HCT116 (cell line): ENCODE data around the gene HPN. TPM values are rescaled to one million over a fixed set of nuclear protein-coding genes. Genes with fewer than 3 reads are reported as not detected.

ENCODE experiments used
- ATAC-seq: fragments of 200-7000 bp; cut with Tn5 transposase; 2 replicates; pipeline ENCODE4 v1.9.1; 2020; ENCODE audit warnings: mild to moderate bottlenecking, moderate library complexity
- BruUV-seq: library from RNA; stranded (reverse); fragments of 400-500 nt; replicated peaks from 2 replicates; lab custom pipeline; 2021; lab: Mats Ljungman, UMichigan
- CTCF ChIA-PET: fragments of 300-600 bp; sonication (Branson Sonifier 250); formaldehyde crosslinking; loops from one replicate; lab custom pipeline; 2021; ENCODE audit warnings: antibody characterized with exemption; lab: Charles Lee
- POLR2A ChIA-PET: fragments of 300-600, 350-600 bp; sonication (Branson Sonifier 250); formaldehyde crosslinking; loops from one replicate; lab custom pipeline; 2021; ENCODE audit warnings: antibody characterized with exemption; lab: Charles Lee
- RAD21 ChIA-PET, 2 experiments: fragments of 300-600 bp; sonication (Branson Sonifier 250); formaldehyde crosslinking; loops; one replicate each; lab custom pipeline; 2023; ENCODE audit warnings: low total read pairs in 2 of 2; ENCODE audit not compliant: uncharacterized antibody in 2 of 2, unreplicated experiment in 2 of 2, low non-redundant PET in 1 of 2; lab: Charles Lee
- DNase-seq: peaks from one replicate; pipeline ENCODE4 v3.0.0-alpha.2; 2010; ENCODE audit warnings: low read depth, low spot score
- H2AFZ ChIP-seq: fragments of 200-600 bp; shearing (Covaris generic), sonication (generic); 2 replicates; pipeline ENCODE4 v1.6.1; 2017; ENCODE audit warnings: low read depth, mixed run types, mixed read lengths, antibody characterized with exemption, low read length; ENCODE audit not compliant: poor library complexity, severe bottlenecking
- H3K27ac ChIP-seq: 2 replicates; pipeline ENCODE4 v1.5.1; 2012; ENCODE audit warnings: low read depth, low read length
- H3K27me3 ChIP-seq: fragments of 200-600 bp; sonication (generic); 2 replicates; pipeline ENCODE4 v1.6.1; 2016; ENCODE audit warnings: mixed run types, low read length, mixed read lengths; ENCODE audit not compliant: insufficient read depth
- H3K36me3 ChIP-seq, 2 experiments: fragments of 200-500 bp in 1 of 2; fragments of 200-600 bp in 1 of 2; sonication (Bioruptor generic) in 1 of 2; sonication (generic) in 1 of 2; 2 replicates each; pipeline versions ENCODE4 v1.5.1 to v1.6.1; 2014 to 2016; ENCODE audit warnings: low read length in 2 of 2, inconsistent platforms in 1 of 2, mixed read lengths in 1 of 2, mixed run types in 1 of 2; ENCODE audit not compliant: insufficient read depth in 2 of 2, control insufficient read depth in 1 of 2
- H3K4me1 ChIP-seq, 2 experiments: fragments of 200-600 bp in 1 of 2; sonication (generic) in 1 of 2; 2 replicates each; pipeline versions ENCODE4 v1.5.1 to v1.6.1; 2012 to 2017; ENCODE audit warnings: low read length in 2 of 2, inconsistent platforms in 1 of 2, mild to moderate bottlenecking in 1 of 2, mixed read lengths in 1 of 2, mixed run types in 1 of 2, moderate library complexity in 1 of 2; ENCODE audit not compliant: insufficient read depth in 2 of 2, control insufficient read depth in 1 of 2
- H3K4me2 ChIP-seq: fragments of 200-600 bp; sonication (generic); 2 replicates; pipeline ENCODE4 v1.6.1; 2017; ENCODE audit warnings: mixed run types, low read length, mixed read lengths
- H3K4me3 ChIP-seq, 2 experiments: fragments of 200-600 bp in 1 of 2; sonication (generic) in 1 of 2; replicated peaks in 1 of 2; 2 replicates each; pipeline ENCODE4 v1.5.1; 2011 to 2016; ENCODE audit warnings: low read length in 2 of 2, control low read depth in 1 of 2, low read depth in 1 of 2, mild to moderate bottlenecking in 1 of 2, mixed read lengths in 1 of 2, mixed run types in 1 of 2
- H3K79me2 ChIP-seq: fragments of 200-600 bp; sonication (generic); 2 replicates; pipeline ENCODE4 v1.6.1; 2017; ENCODE audit warnings: mild to moderate bottlenecking, mixed run types, low read length, moderate library complexity, mixed read lengths; ENCODE audit not compliant: insufficient read depth
- H3K9ac ChIP-seq: fragments of 200-600 bp; sonication (generic); 2 replicates; pipeline ENCODE4 v1.6.1; 2016; ENCODE audit warnings: low read length, mixed read lengths
- H3K9me2 ChIP-seq: fragments of 200-600 bp; sonication (generic), shearing (Covaris generic); 2 replicates; pipeline ENCODE4 v1.6.1; 2017; ENCODE audit warnings: mixed run types, mild to moderate bottlenecking, moderate library complexity; ENCODE audit not compliant: insufficient read depth
- H3K9me3 ChIP-seq, 2 experiments: fragments of 200-500 bp in 1 of 2; fragments of 200-600 bp in 1 of 2; sonication (Bioruptor generic) in 1 of 2; sonication (generic) in 1 of 2; 2 replicates each; pipeline ENCODE4 v1.6.1; 2014 to 2017; ENCODE audit warnings: low read length in 2 of 2, mixed read lengths in 2 of 2, inconsistent platforms in 1 of 2, low read depth in 1 of 2, mild to moderate bottlenecking in 1 of 2, mixed run types in 1 of 2, moderate library complexity in 1 of 2; ENCODE audit not compliant: control insufficient read depth in 1 of 2, insufficient read depth in 1 of 2
- H4K20me1 ChIP-seq: fragments of 200-600 bp; sonication (generic), shearing (Covaris generic); 2 replicates; pipeline ENCODE4 v1.6.1; 2017; ENCODE audit warnings: mixed run types, mild to moderate bottlenecking, moderate library complexity; ENCODE audit not compliant: insufficient read depth
- CBX3 ChIP-seq: IDR thresholded peaks from 2 replicates; pipeline ENCODE4 v1.6.1; 2012; ENCODE audit warnings: low read depth
- CTCF ChIP-seq, 3 experiments: fragments of 200-600 bp in 1 of 3; sonication (generic) in 1 of 3; IDR thresholded peaks in 2 of 3; conservative IDR thresholded peaks in 1 of 3; 2 replicates each; pipeline ENCODE4 v1.5.1; 2012 to 2017; ENCODE audit warnings: low read depth in 2 of 3, low read length in 2 of 3, antibody characterized with exemption in 1 of 3, borderline replicate concordance in 1 of 3, control low read depth in 1 of 3, mild to moderate bottlenecking in 1 of 3, mixed read lengths in 1 of 3, mixed run types in 1 of 3, moderate library complexity in 1 of 3; ENCODE audit not compliant: insufficient read depth in 1 of 3
- EGR1 ChIP-seq: IDR thresholded peaks from 2 replicates; pipeline ENCODE4 v1.6.1; 2012; ENCODE audit warnings: low read depth
- ELF1 ChIP-seq: IDR thresholded peaks from 2 replicates; pipeline ENCODE4 v1.6.1; 2012; ENCODE audit warnings: low read depth, borderline replicate concordance
- EZH2 ChIP-seq: fragments of 200-600 bp; sonication (generic); IDR thresholded peaks from 2 replicates; pipeline ENCODE4 v1.6.1; 2017; ENCODE audit warnings: antibody characterized with exemption, mixed run types
- EZH2phosphoT487 ChIP-seq: fragments of 200-600 bp; IDR thresholded peaks from 2 replicates; pipeline ENCODE4 v1.6.1; 2018; ENCODE audit warnings: antibody characterized with exemption, borderline replicate concordance
- FOSL1 ChIP-seq: IDR thresholded peaks from 2 replicates; pipeline ENCODE4 v1.6.1; 2012; ENCODE audit warnings: low read depth
- JUND ChIP-seq: IDR thresholded peaks from 2 replicates; pipeline ENCODE4 v1.6.1; 2012
- POLR2AphosphoS5 ChIP-seq: IDR thresholded peaks from 2 replicates; pipeline ENCODE4 v1.6.1; 2011; ENCODE audit warnings: mild to moderate bottlenecking, low read depth, low read length, moderate library complexity
- RAD21 ChIP-seq: IDR thresholded peaks from 2 replicates; pipeline ENCODE4 v1.6.1; 2012; ENCODE audit warnings: low read depth, mild to moderate bottlenecking
- SIN3A ChIP-seq: IDR thresholded peaks from 2 replicates; pipeline ENCODE4 v1.6.1; 2012; ENCODE audit warnings: low read depth
- SRF ChIP-seq: IDR thresholded peaks from 2 replicates; pipeline ENCODE4 v1.6.1; 2012; ENCODE audit warnings: low read depth
- TCF7L2 ChIP-seq: IDR thresholded peaks from 2 replicates; pipeline ENCODE4 v1.7.0; 2011; ENCODE audit warnings: borderline replicate concordance, inconsistent platforms; ENCODE audit not compliant: insufficient read depth, insufficient read length; ENCODE audit errors: extremely low read depth
- YY1 ChIP-seq: IDR thresholded peaks from 2 replicates; pipeline ENCODE4 v1.6.1; 2011; ENCODE audit warnings: low read length, low read depth, moderate library complexity, mild to moderate bottlenecking; ENCODE audit not compliant: insufficient replicate concordance; ENCODE audit errors: extremely low read depth
- ZFX ChIP-seq: fragments of 450-650 bp; IDR thresholded peaks from 2 replicates; pipeline ENCODE4 v1.6.1; 2017
- ZNF274 ChIP-seq: fragments of 200-500 bp; sonication (Bioruptor generic); IDR thresholded peaks from 2 replicates; pipeline ENCODE4 v1.6.1; 2014; ENCODE audit warnings: mild to moderate bottlenecking, low read depth, low read length, inconsistent platforms
- intact Hi-C: fragments of 100-400 bp; cut with micrococcal nuclease; formaldehyde crosslinking; loops from 2 replicates; pipeline ENCODE4 v1.10.0; 2022
- total RNA-seq: library from RNA; stranded (reverse); gene quantifications from one replicate; pipeline ENCODE4 v1.2.1, GENCODE V29; 2021; ENCODE audit not compliant: unreplicated experiment
- TF ChIP-seq, protein P1 (sequence below): IDR thresholded peaks from 2 replicates; pipeline ENCODE4 v1.6.1; 2012
- TF ChIP-seq, protein P2 (sequence below): IDR thresholded peaks from 2 replicates; pipeline ENCODE4 v1.6.1; 2012

HPN gene
- total RNA-seq, 1 experiment from 2014 or later: 0.32 TPM

GRCh38 chr19:35090160-35090505 lies 48.6 kb downstream of the HPN start:
- no peaks in the 10 kb centered on the region for H3K36me3 ChIP-seq
- H2AFZ ChIP-seq: peak overlapping the region; percentile 86
- intact Hi-C loops: loop anchor here (1.0 kb wide), 1 partner anchor 117 kb away; no protein-coding TSS in a partner anchor
- no peak for TF ChIP-seq YY1
- TF ChIP-seq, protein P1, sequence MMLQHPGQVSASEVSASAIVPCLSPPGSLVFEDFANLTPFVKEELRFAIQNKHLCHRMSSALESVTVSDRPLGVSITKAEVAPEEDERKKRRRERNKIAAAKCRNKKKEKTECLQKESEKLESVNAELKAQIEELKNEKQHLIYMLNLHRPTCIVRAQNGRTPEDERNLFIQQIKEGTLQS: no peak
- no peak for TF ChIP-seq CBX3
- CTCF ChIA-PET: interaction anchor here (0.6 to 1.0 kb wide), 2 partner anchors 9 to 20 kb away, joined by 3 read pairs; no protein-coding TSS in a partner anchor
- H3K27ac ChIP-seq: no peak overlapping the region
- RAD21 ChIA-PET: no interaction called here
- H3K4me2 ChIP-seq: peak overlapping the region; percentile 33; the same call in 1 of the 2 replicates
- no peaks in the 10 kb centered on the region for H4K20me1 ChIP-seq
- H3K4me3 ChIP-seq: no peak overlapping the region
- DNase-seq: no peak
- POLR2A ChIA-PET: no interaction called here
- no peaks in the 10 kb centered on the region for H3K9me3 ChIP-seq
- BruUV-seq: no TSS peak
- no peak overlapping the region for H3K9ac ChIP-seq
- peaks cover 0 to 17% of the 10 kb centered on the region in 2 experiments; a peak in 2 of 4 replicates for H3K4me1 ChIP-seq
- no peaks in the 10 kb centered on the region for H3K27me3 ChIP-seq
- peak; percentile 33 for ATAC-seq
- no peaks in the 10 kb centered on the region for H3K9me2 ChIP-seq
- no peaks in the 10 kb centered on the region for H3K79me2 ChIP-seq

GRCh38 chr19:35090506-35091214 lies 49.1 kb downstream of the HPN start:
- Histone ChIP-seq H3K4me3 (no peak overlapping the region), H3K27me3 (no peaks in the 10 kb centered on the region)

More at GRCh38 chr19:35090506-35091214, 49.1 kb downstream of the HPN start:
- ChIA-PET CTCF (interaction anchor here (0.6 to 1.0 kb wide), 2 partner anchors 8 to 21 kb away, joined by 3 read pairs; no protein-coding TSS in a partner anchor), RAD21 (no interaction called here), POLR2A (no interaction called here)
- peak overlapping the region; percentile 86 for H2AFZ ChIP-seq
- peak; percentile 94 for ATAC-seq
- intact Hi-C loops: loop anchor here (1.0 kb wide), 1 partner anchor 117 kb away; no protein-coding TSS in a partner anchor
- peak overlapping the region; percentile 33; the same call in 1 of the 2 replicates for H3K4me2 ChIP-seq
- H3K9me2 ChIP-seq: no peaks in the 10 kb centered on the region
- no peaks in the 10 kb centered on the region for H3K9me3 ChIP-seq
- peak; percentile 48 for DNase-seq
- H3K36me3 ChIP-seq: no peaks in the 10 kb centered on the region
- H3K27ac ChIP-seq: no peak overlapping the region
- BruUV-seq: no TSS peak
- H3K79me2 ChIP-seq: no peaks in the 10 kb centered on the region
- H4K20me1 ChIP-seq: no peaks in the 10 kb centered on the region
- peaks cover 0 to 17% of the 10 kb centered on the region in 2 experiments; a peak in 2 of 4 replicates for H3K4me1 ChIP-seq
- H3K9ac ChIP-seq: no peak overlapping the region
- no peak for TF ChIP-seq SIN3A
- TF ChIP-seq ELF1: no peak
- TF ChIP-seq JUND: no peak
- TF ChIP-seq EZH2: no peak
- peak; percentile 52 to 70 (median 67); a peak in 5 of 6 replicates for TF ChIP-seq CTCF (IDR thresholded peaks at IDR 0.05 in 2 of 3, conservative IDR thresholded peaks at IDR 0.05 in 1 of 3; ENCODE audit: borderline replicate concordance in 1 of 3, insufficient read depth in 1 of 3, low read depth in 2 of 3, low read length in 2 of 3)
- TF ChIP-seq, protein P2, sequence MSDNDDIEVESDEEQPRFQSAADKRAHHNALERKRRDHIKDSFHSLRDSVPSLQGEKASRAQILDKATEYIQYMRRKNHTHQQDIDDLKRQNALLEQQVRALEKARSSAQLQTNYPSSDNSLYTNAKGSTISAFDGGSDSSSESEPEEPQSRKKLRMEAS: no peak
- TF ChIP-seq, protein P1: no peak
- no peak for TF ChIP-seq TCF7L2
- TF ChIP-seq POLR2AphosphoS5: no peak
- no peak for TF ChIP-seq EGR1
- TF ChIP-seq FOSL1: no peak
- TF ChIP-seq RAD21: peak; percentile 72
- peak; percentile 18; the same call in 1 of the 2 replicates for TF ChIP-seq ZFX
- no peak for TF ChIP-seq EZH2phosphoT487
- TF ChIP-seq SRF: no peak
- TF ChIP-seq ZNF274: no peak
- no peak for TF ChIP-seq CBX3
